ENCODE results near the gene HAUS5.
"Not testable (repeated sequence)": the region's sequence is repeated elsewhere in the genome, so short reads cannot be mapped to it uniquely, and the experiment has no call there.

DNA sequence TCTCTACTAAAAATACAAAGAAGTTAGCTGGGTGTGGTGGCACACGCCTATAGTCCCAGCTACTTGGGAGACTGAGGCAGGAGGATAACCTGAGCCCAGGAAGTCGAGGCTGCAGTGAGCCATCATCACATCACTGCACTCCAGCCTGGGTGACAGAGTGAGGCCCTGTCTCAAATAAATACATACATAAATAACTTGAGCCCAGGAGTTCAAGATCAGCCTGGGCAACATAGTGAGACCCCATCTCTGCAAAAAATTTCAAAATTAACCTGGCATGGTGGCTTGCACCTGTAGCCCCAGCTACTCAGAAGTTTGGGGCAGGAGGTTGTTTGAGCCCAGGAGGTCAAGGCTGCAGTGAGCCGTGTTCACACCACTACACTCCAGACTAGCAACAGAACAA lies 17.5 kb upstream of the HAUS5 start:
- TF ChIP-seq, protein P1, sequence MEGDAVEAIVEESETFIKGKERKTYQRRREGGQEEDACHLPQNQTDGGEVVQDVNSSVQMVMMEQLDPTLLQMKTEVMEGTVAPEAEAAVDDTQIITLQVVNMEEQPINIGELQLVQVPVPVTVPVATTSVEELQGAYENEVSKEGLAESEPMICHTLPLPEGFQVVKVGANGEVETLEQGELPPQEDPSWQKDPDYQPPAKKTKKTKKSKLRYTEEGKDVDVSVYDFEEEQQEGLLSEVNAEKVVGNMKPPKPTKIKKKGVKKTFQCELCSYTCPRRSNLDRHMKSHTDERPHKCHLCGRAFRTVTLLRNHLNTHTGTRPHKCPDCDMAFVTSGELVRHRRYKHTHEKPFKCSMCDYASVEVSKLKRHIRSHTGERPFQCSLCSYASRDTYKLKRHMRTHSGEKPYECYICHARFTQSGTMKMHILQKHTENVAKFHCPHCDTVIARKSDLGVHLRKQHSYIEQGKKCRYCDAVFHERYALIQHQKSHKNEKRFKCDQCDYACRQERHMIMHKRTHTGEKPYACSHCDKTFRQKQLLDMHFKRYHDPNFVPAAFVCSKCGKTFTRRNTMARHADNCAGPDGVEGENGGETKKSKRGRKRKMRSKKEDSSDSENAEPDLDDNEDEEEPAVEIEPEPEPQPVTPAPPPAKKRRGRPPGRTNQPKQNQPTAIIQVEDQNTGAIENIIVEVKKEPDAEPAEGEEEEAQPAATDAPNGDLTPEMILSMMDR (IDR thresholded peaks at IDR 0.05 in 8 of 11, conservative IDR thresholded peaks at IDR 0.05 in 3 of 11), result not testable (repeated sequence)
- TF ChIP-seq POLR2A, POLR2AphosphoS5 (IDR thresholded peaks at IDR 0.05): not testable (repeated sequence)
